GM21360 (cell line): ENCODE results near the gene CEACAM8.
"Not testable (repeated sequence)": the region's sequence is repeated elsewhere in the genome, so short reads cannot be mapped to it uniquely, and the experiment has no call there.

Source experiments
- ATAC-seq: cut with Tn5 transposase; IDR thresholded peaks from one replicate; pipeline ENCODE4 v1.9.1; 2021; ENCODE audit warnings: mild to moderate bottlenecking, moderate library complexity; ENCODE audit not compliant: unreplicated experiment

Gene CEACAM8

GRCh38 chr19:42573642-42574041, 21.1 kb downstream of the CEACAM8 start:
- no peak for ATAC-seq

- no peak for ATAC-seq
These were observed 23.6 kb downstream of the CEACAM8 start for GRCh38 chr19:42571116-42571515.

GRCh38 chr19:42569193-42569592, 25.5 kb downstream of the CEACAM8 start:
- ATAC-seq = no peak

GRCh38 chr19:42568006-42568405, 26.7 kb downstream of the CEACAM8 start:
- no peak for ATAC-seq

GRCh38 chr19:42567567-42567966, 27.2 kb downstream of the CEACAM8 start:
- no peak for ATAC-seq

DNA sequence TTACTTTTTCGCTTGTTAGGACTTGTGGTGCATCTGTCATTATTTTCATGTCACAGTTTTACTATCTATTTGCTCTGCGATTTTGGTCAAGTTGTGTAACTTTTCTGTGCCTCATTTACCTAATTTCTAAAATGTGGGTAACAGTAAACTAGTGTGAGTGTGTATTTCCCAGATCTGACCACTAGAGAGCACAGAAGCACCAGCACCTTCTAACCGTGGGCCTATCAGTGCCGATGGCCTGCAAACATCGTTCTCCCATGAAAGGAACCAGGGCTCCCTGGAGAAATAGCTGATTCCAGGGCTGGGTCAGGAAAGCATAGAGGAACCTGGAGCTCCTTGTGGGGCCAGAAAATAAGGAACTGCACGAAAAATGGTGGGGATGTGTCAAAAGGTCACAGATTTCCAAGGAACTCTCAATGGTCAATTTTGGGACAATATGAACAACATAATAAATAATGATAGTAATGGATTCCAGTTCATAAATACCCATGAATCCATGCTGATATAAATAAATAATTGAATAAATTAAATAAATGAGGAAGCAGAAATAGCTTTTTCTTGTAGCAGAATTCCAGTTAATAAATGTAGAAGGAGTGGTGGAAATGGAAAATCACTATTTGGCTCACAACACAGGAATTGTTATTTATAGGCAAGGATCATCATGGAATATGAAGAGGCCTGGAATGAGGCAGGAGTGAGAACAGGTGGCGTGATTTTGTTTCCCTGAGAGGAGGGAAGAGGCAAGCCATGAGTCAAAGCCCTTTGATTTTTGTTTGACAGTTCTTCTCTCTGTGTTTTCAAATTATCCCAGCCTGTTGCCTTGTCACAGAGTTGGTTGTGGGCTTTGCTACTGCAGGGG, 31.1 kb downstream of the CEACAM8 start:
- no peak for ATAC-seq

DNA sequence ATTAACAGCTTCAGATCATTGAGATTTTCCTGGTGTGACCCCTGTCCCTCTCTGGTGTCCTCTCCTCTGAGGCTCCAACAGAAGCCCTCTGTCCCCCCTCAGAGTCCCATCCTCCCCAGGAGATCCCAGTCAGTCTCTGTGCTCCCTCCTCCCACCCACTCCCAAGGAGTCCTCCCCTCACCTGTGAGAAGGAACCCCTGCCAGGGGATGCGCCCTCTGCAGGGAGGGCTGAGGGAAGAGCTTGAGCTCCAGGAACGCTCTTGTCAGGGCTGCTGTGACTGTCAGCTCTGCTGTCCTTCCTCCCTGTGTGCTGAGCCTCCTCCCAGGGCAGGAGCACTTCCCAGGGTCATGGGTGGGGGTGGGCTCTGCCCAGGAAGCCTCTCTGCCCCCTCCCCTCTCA, 33.2 kb downstream of the CEACAM8 start:
- no peak for ATAC-seq

- ATAC-seq = no peak
These were observed 34.0 kb downstream of the CEACAM8 start for GRCh38 chr19:42560731-42561130.

DNA sequence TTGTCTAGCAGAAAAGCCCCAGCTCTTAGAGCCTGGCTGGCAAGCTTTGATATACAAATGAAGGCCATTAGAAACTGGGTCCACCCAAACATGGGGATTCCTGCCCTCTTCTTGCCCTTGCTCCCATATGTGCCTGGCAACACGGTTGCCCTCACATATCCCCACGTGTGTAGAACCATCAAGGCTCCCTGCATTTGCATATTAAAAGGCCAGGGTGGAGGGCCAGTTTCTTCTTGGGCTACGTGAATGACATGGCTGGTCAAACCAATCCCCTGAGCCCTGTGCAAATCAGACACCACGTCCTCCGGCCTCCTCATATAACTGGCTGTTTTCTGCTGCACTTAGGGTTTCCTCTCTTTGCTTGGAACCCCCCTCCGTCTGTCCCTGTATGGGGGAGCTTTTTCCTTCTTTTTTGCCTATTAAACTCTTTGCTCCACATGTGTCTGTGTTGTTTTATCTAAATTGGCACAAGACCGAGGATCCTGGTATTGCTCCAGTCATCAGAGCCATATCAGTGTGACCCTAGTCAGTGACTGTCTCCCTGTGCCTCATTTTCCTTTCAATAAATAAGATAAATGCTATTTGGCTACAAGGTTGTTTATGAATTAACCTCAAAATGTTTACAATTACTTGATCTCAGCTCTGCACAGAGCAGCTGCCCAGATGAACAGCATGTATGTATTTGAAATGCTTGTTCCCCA, 36.1 kb downstream of the CEACAM8 start:
- no peak for ATAC-seq

DNA sequence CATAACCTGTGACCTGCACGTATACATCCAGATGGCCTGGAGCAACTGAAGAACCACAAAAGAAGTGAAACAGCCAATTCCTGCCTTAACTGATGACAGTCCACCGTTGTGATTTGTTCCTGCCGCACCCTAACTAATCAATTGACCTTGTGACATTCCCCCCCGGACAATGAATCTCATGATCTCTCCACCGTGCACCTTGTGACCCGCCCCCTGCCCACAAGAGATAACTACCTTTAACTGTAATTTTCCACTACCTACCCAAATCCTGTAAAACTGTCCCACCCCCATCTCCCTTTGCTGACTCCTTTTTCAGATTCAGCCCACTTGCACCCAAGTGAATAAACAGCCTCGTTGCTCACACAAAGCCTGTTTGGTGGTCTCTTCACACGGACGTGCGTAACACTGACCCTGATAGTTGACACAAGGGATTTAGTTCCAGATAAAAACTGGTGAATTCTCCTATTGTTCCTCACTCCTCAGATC, 37.3 kb downstream of the CEACAM8 start:
- ATAC-seq = not testable (repeated sequence)

- no peak for ATAC-seq
These were observed 38.9 kb downstream of the CEACAM8 start for GRCh38 chr19:42555801-42556200.

- ATAC-seq = no peak
These were observed 39.4 kb downstream of the CEACAM8 start for GRCh38 chr19:42555317-42555716.

- no peak for ATAC-seq
These were observed 40.6 kb downstream of the CEACAM8 start for GRCh38 chr19:42554046-42554575.

DNA sequence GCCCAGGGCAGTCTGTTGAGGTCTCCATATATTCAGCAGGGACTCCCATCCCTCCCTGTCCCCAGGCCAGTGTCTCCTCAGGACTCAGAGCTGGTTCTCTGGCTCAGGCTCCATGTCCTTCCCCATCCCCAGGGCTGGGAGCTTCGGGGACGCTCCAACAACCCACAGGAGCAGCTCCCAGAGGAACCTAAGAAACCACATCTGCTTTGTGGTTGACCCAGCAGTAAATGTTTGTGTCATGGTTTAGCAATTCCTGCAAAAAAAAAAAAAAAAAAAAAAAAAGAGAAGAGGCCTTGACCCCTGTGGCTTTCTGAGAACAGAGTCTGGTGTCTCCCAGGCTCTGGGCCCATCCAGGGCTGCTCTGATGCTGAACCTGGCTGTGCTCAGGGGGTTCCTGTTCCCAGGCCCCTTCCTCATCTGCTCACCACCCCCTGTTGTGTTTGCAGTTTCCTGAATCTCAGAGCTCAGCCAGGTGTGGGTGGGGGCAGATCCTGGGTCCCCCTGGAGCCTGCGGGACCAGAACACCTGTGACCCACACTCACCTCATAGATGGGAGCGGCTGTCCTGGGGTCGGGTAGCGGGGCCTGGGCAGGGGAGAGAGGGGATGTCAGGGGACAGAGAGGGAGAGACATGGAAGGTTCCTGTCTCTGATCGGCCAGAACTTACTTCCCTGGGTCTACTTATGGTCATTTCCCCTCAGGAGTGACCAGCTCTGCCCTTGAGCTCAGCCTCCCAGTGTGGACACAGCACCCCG, 41.3 kb downstream of the CEACAM8 start:
- ATAC-seq = no peak

DNA sequence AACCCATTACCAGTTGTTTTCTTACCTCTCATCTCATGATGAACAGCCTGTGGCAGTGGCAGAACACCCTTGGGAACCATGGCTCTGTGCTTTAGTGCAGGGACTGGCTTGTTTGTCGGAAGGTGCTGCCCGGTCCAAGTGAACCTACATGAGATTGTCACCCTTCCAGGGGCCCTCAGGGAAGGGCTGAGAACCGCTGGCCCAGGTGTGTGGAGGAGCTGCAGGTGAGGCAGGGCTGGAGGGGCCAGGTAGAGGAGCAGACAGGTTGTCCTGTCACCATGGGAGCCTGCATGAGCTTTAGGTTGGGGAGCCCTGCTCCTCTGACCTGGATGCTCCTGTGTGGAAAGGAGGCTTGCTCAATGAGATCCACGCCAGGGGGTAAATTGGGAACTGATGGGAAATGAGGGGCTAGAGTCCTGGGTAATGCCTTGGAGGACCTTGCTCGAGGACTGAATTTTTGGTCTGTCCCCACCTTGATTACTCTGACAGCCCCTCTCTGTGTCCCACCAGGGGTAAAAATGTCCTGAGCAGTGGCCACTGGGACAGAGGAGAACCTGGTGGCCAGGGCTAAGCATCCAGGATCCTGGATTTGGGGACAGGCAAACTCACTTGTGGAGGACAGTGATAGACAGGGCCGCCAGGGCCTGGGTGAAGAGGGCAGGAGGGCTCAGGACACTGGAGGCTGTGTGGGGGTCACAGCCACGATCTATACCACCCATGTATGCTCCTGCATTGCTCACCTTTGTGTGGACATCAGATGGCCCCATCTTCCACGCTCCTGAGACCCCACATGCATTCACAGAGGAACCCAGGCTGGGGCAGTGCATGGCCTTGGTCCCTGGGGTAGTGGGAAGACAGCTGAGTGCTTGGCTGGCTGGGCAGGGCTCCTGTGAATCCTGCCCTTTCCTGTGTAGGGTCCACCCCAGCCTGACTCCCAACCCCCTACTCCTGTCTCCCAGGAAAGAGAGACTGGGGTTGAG, 42.3 kb downstream of the CEACAM8 start:
- no peak for ATAC-seq

DNA sequence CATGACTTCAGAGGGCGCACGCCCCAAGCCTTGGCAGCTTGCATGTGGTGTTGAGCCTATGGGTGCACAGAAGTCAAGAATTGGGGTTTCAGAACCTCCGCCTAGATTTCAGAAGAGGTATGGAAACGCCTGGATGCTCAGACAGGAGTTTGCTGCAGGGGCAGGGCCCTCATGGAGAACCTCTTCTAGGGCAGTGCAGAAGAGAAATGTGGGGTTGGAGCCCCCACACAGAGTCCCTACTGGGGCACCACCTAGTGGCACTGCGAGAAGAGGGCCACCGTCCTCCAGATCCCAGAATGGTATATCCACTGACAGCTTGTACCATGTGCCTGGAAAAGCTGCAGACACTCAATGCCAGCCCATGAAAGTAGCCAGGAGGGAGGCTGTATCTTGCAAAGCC, 44.2 kb downstream of the CEACAM8 start:
- ATAC-seq = not testable (repeated sequence)

DNA sequence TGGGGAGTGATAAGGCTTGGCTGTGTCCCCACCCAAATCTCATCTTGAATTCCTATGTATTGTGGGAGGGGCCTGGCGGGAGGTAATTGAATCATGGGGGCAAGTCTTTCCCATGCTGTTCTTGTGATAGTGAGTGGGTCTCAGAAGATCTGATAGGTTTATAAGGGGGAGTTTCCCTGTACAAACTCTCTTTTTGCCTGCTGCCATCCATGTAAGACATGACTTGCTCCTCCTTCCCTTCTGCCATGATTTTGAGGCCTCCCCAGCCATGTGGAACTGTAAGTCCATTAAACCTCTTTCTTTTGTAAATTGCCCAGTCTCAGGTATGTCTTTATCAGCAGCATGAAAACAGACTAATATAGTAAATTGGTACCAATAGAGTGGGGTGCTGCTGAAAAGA, 45.7 kb downstream of the CEACAM8 start:
- ATAC-seq = not testable (repeated sequence)

DNA sequence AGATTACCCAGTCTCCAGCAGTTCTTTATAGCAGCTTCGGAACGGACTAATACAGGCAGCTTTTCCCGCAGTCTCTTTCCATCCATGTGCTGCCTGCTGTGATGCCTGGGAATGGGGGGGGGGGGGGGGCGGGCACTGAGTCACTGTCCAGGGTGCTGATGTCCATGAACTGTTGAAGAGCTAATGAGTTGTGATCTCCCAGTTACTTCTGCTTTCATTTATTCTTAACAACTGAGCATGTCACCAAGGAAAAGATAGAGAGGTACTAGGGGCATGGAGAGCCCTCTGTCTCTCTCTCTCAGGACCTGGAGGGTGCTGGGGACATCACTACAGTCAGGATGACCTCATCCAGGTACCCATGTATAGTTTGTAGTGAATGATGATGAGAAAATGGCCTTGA, 46.2 kb downstream of the CEACAM8 start:
- ATAC-seq = no peak

GRCh38 chr19:42547929-42548328, 46.8 kb downstream of the CEACAM8 start:
- no peak for ATAC-seq
